GM20431 (cell line): ENCODE results near the gene KCNMB1.

Experiments
- in situ Hi-C: fragments of 300-500 bp; cut with MseI, MboI; formaldehyde crosslinking; loops from one replicate; pipeline ENCODE4 v1.15.0; 2020; ENCODE audit warnings: low sequenced_read_pairs; ENCODE audit not compliant: unreplicated experiment

KCNMB1 gene

GRCh38 chr5:170419643-170420042, 30.5 kb upstream of the KCNMB1 start:
- in situ Hi-C loops: loop anchor here (10.0 kb wide), 1 partner anchor 195 kb away; no protein-coding TSS in a partner anchor

GRCh38 chr5:170418736-170419135, 29.6 kb upstream of the KCNMB1 start:
- in situ Hi-C loops: loop anchor here (10.0 kb wide), 1 partner anchor 194 kb away; no protein-coding TSS in a partner anchor

- in situ Hi-C loops: loop anchor here (10.0 kb wide), 1 partner anchor 192 kb away; no protein-coding TSS in a partner anchor
Observed at GRCh38 chr5:170416526-170416925, 27.4 kb upstream of the KCNMB1 start.

- in situ Hi-C loops: loop anchor here (10.0 kb wide), 1 partner anchor 190 kb away; no protein-coding TSS in a partner anchor
Observed at GRCh38 chr5:170414786-170415185, 25.6 kb upstream of the KCNMB1 start.

- in situ Hi-C loops: loop anchor here (10.0 kb wide), 1 partner anchor 189 kb away; no protein-coding TSS in a partner anchor
Observed at GRCh38 chr5:170413897-170414296, 24.7 kb upstream of the KCNMB1 start.

GRCh38 chr5:170411100-170411499, 21.9 kb upstream of the KCNMB1 start:
- in situ Hi-C loops: loop anchor here (10.0 kb wide), 1 partner anchor 186 kb away; no protein-coding TSS in a partner anchor

GRCh38 chr5:170410401-170410800, 21.2 kb upstream of the KCNMB1 start:
- in situ Hi-C loops: loop anchor here (10.0 kb wide), 1 partner anchor 186 kb away; no protein-coding TSS in a partner anchor

GRCh38 chr5:170408877-170409660, 19.9 kb upstream of the KCNMB1 start:
- in situ Hi-C loops: no loop called here

- in situ Hi-C loops: no loop called here
Observed at GRCh38 chr5:170408226-170408625, 19.1 kb upstream of the KCNMB1 start.

GRCh38 chr5:170407062-170407461, 17.9 kb upstream of the KCNMB1 start:
- in situ Hi-C loops: no loop called here

- in situ Hi-C loops: no loop called here
Observed at GRCh38 chr5:170405817-170406216, 16.6 kb upstream of the KCNMB1 start.

GRCh38 chr5:170404398-170404797, 15.2 kb upstream of the KCNMB1 start:
- in situ Hi-C loops: no loop called here

- in situ Hi-C loops: no loop called here
Observed at GRCh38 chr5:170403675-170404074, 14.5 kb upstream of the KCNMB1 start.

- in situ Hi-C loops: no loop called here
Observed at GRCh38 chr5:170402508-170402907, 13.3 kb upstream of the KCNMB1 start.

- in situ Hi-C loops: no loop called here
Observed at GRCh38 chr5:170397059-170397458, 7.9 kb upstream of the KCNMB1 start.

- in situ Hi-C loops: no loop called here
Observed at GRCh38 chr5:170393958-170394357, 4.8 kb upstream of the KCNMB1 start.

- in situ Hi-C loops: no loop called here
Observed at GRCh38 chr5:170393235-170393634, 4.1 kb upstream of the KCNMB1 start.

GRCh38 chr5:170390472-170390871, 1.3 kb upstream of the KCNMB1 start:
- in situ Hi-C loops: no loop called here

GRCh38 chr5:170389550-170389892, 354 bp upstream of the KCNMB1 start:
- in situ Hi-C loops: no loop called here

- in situ Hi-C loops: no loop called here
Observed at GRCh38 chr5:170387775-170388639, 1.2 kb downstream of the KCNMB1 start.
